ENCODE data around the gene CEP152. TPM values are rescaled to one million over a fixed set of nuclear protein-coding genes. Genes with fewer than 3 reads are reported as not detected.

CEP152 gene
- total RNA-seq, 1 donor from 2014 or later = 26.2 TPM

DNA sequence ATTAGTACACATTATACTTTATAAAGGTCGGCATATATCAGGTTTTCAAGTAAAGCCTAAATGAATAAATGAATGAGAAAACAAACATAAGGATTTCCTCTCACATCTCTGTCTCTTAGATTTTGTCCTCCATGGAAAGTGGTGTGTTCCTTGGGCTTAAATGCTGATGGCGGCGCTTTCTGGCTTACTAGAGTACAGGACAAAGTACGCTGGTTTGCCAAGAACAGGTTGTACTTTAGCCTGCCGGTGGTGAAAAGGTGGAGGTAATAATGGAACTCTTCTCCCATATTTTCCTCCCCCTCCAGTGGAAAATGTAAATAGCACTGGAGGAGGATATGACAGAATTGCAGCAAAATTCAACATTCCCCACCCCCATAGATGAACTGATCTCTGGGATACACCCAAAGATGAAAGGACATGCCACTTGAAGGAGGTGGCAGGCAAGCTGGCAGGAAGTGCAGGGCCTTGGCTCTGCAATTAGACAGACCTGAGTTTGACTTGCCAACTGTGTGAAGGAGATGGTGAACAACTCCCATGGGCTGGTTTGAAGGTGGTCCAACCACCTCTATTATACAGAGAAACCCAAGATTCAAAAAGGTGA is 29.3 kb downstream of the CEP152 start:
- Mint-ChIP-seq H3K9me3 (no peaks in the 10 kb centered on the region), H3K27me3 (ENCODE audit: low read depth) (no peaks in the 10 kb centered on the region), H3K27ac (no peak overlapping the region), H3K4me1 (ENCODE audit: low read depth) (no peaks in the 10 kb centered on the region), H3K36me3 (ENCODE audit: low read depth) (peaks cover 55% of the 10 kb centered on the region), H3K4me3 (ENCODE audit: low read depth) (no peak overlapping the region)
- intact Hi-C loops (cut with micrococcal nuclease) = no loop called here
- no peak for DNase-seq (ENCODE audit: low spot score)

DNA sequence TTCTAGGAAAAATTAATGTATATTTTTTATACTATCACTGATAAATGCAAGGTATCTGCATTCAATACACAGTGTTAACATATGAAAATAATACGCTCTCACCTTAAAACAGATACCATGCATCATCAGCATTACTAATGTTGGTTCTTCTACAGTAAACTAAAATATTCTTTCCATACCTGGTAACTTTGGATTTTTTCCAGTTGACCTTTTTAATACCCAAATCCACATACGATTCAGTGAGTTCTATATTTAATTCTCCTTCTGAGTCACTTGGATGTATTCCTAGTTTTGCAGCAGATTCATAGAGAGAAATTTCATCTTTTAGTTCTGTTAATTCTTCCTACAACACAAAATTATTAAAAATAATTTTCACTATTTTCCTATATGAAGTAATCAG is 29.9 kb downstream of the CEP152 start:
- no peak for DNase-seq (ENCODE audit: low spot score)
- no peaks in the 10 kb centered on the region for H3K27me3 Mint-ChIP-seq (ENCODE audit: low read depth)
- no peak overlapping the region for H3K27ac Mint-ChIP-seq
- no peaks in the 10 kb centered on the region for H3K4me1 Mint-ChIP-seq (ENCODE audit: low read depth)
- H3K9me3 Mint-ChIP-seq = no peaks in the 10 kb centered on the region
- intact Hi-C loops (cut with micrococcal nuclease) = no loop called here
- no peak overlapping the region for H3K4me3 Mint-ChIP-seq (ENCODE audit: low read depth)
- peaks cover 54% of the 10 kb centered on the region for H3K36me3 Mint-ChIP-seq (ENCODE audit: low read depth)

DNA sequence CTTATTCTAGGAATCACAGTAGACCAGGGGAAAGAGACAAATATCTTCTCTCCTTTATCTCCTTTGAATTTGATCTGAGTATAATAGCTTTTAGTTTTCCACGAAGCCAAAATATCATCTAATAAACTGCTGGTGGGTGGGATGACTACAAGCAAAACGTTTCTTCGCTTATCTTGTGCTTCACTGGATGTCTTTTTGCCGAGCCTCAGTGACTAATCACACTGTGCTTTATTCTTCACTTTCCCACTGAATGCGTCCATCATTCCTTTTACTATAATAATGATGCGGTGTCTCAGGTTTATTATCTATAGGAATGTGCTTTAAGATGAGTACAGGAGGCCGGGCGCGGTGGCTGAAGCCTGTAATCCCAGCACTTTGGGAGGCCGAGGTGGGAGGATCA is 32.5 kb downstream of the CEP152 start:
- Mint-ChIP-seq H3K27me3 (ENCODE audit: low read depth) (no peaks in the 10 kb centered on the region), H3K27ac (no peak overlapping the region), H3K36me3 (ENCODE audit: low read depth) (peaks cover 59% of the 10 kb centered on the region), H3K4me1 (ENCODE audit: low read depth) (peaks cover 8% of the 10 kb centered on the region), H3K4me3 (ENCODE audit: low read depth) (no peak overlapping the region), H3K9me3 (peaks cover 9% of the 10 kb centered on the region)
- intact Hi-C loops (cut with micrococcal nuclease) = no loop called here
- no peak for DNase-seq (ENCODE audit: low spot score)

DNA sequence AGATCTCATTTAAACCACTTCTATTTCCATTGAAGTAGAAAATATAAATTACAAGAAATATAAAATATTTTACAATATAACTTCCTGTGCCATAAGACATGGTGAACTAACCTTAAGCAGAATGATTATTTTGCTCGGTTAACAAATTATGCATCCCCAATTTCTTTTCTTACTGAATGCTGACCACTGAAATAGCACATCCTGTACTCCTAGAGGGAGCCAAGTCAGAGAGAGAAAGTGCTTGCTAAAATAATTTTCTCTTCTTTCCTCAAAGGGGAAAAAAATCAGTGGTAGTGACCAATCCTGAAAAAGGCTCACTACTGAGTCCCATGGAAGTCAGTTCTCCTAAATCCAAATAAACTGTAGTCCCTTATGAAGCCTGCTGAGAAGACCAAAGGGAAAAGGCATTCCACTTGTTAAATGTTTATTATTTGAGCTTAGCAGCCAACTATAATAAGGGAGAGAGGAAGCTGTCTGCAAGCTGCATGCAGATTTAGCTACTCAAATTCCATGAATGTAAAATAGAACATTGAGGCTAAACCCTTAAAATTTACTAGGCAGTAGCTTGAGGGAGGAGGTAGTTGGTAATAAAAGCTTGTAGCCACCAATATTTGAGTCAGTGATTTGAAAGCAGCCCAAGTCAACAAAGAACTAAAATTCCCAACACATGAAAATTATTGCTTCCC is 33.1 kb downstream of the CEP152 start:
- peaks cover 61% of the 10 kb centered on the region for H3K36me3 Mint-ChIP-seq (ENCODE audit: low read depth)
- no peak for DNase-seq (ENCODE audit: low spot score)

DNA sequence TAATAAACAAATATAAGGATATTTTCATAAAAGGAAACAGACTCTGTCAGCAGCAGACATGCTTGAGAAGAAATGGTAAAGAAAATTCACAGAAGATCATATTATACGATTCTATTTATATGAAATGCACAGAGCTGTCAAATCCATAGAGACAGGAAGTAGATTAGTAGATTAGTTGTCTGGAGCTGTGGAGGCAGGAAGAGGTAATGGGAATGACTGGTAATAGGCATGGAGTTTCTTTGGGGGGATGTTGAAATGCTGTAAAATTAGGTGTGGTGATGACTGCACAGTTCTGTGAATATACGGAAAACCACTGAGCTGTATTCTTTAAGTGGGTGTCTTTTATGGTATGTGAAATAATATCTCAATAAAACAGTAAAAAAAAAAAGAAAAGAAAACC is 35.3 kb downstream of the CEP152 start:
- peaks cover 13% of the 10 kb centered on the region for H3K4me1 Mint-ChIP-seq (ENCODE audit: low read depth)
- H3K9me3 Mint-ChIP-seq = peaks cover 9% of the 10 kb centered on the region
- no peaks in the 10 kb centered on the region for H3K27me3 Mint-ChIP-seq (ENCODE audit: low read depth)
- H3K36me3 Mint-ChIP-seq (ENCODE audit: low read depth) = peaks cover 52% of the 10 kb centered on the region
- no peak overlapping the region for H3K4me3 Mint-ChIP-seq (ENCODE audit: low read depth)
- intact Hi-C loops (cut with micrococcal nuclease) = no loop called here
- no peak overlapping the region for H3K27ac Mint-ChIP-seq
- DNase-seq (ENCODE audit: low spot score) = no peak

More for the DNA sequence above, 33.1 kb downstream of the CEP152 start:
- intact Hi-C loops (cut with micrococcal nuclease) = no loop called here
- Mint-ChIP-seq H3K27me3 (ENCODE audit: low read depth) (no peaks in the 10 kb centered on the region), H3K4me3 (ENCODE audit: low read depth) (no peak overlapping the region), H3K4me1 (ENCODE audit: low read depth) (peaks cover 8% of the 10 kb centered on the region), H3K27ac (no peak overlapping the region), H3K9me3 (peaks cover 9% of the 10 kb centered on the region)

DNA sequence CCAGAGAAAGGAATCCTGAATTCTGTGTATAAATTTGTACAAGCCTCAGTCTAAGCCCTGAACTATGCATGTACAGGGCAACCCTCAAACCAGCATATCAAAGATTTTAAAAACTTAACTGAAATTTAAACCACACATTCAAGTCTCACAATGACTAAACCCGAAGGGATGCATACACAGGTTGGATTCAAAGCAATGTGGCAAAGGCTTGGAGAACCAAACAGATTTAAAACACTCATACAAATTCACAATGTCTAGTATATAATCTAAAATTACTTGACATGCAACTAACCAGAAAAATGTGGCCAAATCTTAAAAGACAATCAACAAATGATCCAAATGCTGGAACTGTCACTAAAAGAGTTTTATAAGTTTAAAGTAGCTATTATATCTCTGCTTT is 36.4 kb downstream of the CEP152 start:
- intact Hi-C loops (cut with micrococcal nuclease) = no loop called here
- no peak overlapping the region for H3K27ac Mint-ChIP-seq
- H3K36me3 Mint-ChIP-seq (ENCODE audit: low read depth) = peaks cover 57% of the 10 kb centered on the region

DNA sequence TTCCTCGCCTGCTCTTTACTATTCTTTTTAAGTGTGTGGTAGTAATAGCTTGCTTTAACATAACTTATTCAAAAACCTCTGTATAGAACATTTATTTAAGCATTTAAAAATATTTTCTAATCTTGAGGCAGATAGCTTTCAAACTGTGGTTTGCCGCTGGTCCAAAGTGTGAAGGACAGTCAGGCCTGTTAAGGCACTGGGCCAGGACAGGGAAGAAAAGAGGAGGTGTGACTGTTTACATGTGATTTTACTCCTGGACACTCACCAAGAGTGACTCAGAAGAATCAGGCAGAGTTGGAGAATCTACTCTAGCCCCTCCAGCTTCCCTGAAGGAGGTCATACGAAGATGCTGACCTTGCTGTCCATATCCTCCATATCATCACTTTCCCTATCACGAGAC is 44.7 kb downstream of the CEP152 start:
- Mint-ChIP-seq H3K4me1 (ENCODE audit: low read depth) (peaks cover 15% of the 10 kb centered on the region), H3K4me3 (ENCODE audit: low read depth) (no peak overlapping the region), H3K36me3 (ENCODE audit: low read depth) (peaks cover 70% of the 10 kb centered on the region), H3K9me3 (no peaks in the 10 kb centered on the region), H3K27ac (no peak overlapping the region), H3K27me3 (ENCODE audit: low read depth) (no peaks in the 10 kb centered on the region)
- no peak for DNase-seq (ENCODE audit: low spot score)
- intact Hi-C loops (cut with micrococcal nuclease) = no loop called here

More for the DNA sequence above, 36.4 kb downstream of the CEP152 start:
- DNase-seq (ENCODE audit: low spot score) = no peak
- Mint-ChIP-seq H3K4me3 (ENCODE audit: low read depth) (no peak overlapping the region), H3K27me3 (ENCODE audit: low read depth) (no peaks in the 10 kb centered on the region), H3K9me3 (peaks cover 9% of the 10 kb centered on the region), H3K4me1 (ENCODE audit: low read depth) (peaks cover 20% of the 10 kb centered on the region)

DNA sequence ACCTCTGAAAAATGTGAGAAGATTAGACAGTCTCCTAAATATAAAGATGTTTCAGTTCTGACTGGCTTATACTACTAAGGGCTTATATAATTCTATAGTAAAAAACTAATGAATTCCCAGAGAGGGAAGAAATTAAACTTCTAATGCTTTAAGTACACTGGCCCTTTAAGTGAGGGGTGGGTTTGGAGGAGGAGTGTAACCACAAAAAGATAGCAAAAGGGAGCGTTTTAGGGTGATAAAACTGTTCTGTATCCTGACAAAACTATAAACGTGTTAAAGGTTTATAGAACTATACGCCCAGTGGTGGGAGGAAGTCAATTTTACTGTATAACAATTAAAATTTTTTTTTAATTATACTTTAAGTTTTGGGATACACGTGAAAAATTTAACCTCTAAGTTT is 45.8 kb downstream of the CEP152 start:
- DNase-seq (ENCODE audit: low spot score) = no peak
- Mint-ChIP-seq H3K27me3 (ENCODE audit: low read depth) (no peaks in the 10 kb centered on the region), H3K4me1 (ENCODE audit: low read depth) (peaks cover 5% of the 10 kb centered on the region), H3K36me3 (ENCODE audit: low read depth) (peaks cover 68% of the 10 kb centered on the region), H3K9me3 (no peaks in the 10 kb centered on the region), H3K4me3 (ENCODE audit: low read depth) (no peak overlapping the region), H3K27ac (no peak overlapping the region)
- intact Hi-C loops (cut with micrococcal nuclease) = no loop called here

DNA sequence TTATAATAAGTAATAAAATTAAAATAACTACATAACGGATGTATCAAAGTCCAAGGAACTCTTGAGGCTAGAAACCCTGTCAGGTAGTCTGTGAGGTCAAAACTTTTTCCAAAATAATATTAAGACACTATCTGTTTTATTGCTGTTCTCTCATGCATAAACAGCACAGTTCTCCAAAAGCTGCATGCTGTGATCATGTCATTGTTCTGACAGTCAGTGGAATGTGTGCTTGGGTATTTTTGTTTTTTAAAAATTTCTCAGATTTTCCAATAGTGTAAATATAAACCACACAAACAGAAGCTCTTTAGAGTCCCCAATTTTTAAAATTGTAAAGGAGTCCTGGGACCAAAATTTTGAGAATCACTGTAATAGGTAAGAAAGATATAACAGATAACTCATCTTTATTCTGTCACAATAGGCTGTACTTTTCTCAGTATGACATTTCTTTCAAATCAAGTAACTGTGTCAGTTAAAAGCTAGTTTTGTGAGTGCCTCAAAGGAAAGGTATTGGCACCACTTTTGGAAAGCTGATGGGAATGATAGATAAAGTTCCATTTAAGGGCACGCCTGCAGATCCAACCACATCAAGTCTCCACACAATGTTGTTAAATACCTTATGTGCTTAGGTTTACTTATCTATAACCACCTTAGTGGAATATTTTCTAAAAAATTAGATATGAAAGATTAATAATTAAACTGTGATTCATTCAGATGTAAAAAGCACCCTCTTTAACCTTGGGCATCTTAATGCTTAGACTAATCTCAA is 49.3 kb downstream of the CEP152 start:
- no peaks in the 10 kb centered on the region for H3K4me1 Mint-ChIP-seq (ENCODE audit: low read depth)
- no peak overlapping the region for H3K27ac Mint-ChIP-seq
- H3K4me3 Mint-ChIP-seq (ENCODE audit: low read depth) = no peak overlapping the region
- H3K36me3 Mint-ChIP-seq (ENCODE audit: low read depth) = peaks cover 55% of the 10 kb centered on the region
- no peaks in the 10 kb centered on the region for H3K27me3 Mint-ChIP-seq (ENCODE audit: low read depth)
- intact Hi-C loops (cut with micrococcal nuclease) = no loop called here
- no peaks in the 10 kb centered on the region for H3K9me3 Mint-ChIP-seq
- DNase-seq (ENCODE audit: low spot score) = no peak

DNA sequence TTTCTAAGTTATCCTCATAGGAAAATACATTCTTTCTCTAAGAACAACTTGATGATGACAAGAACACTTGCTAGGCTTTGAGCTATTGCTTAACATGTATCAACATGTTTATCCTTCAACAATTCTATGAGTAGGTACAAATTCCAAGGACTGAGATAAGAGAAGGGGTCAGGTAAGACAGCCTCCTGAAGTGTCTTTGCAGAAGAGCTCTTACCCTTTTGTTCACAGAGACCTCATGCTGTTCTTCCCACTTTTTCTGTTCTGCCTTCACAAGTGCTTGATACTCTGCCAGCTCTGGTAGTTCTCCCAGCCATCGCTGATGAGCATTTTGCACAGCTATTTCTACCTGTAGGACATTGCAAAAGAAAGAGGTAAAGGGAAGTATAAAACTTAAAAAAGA is 50.9 kb downstream of the CEP152 start:
- no peaks in the 10 kb centered on the region for H3K9me3 Mint-ChIP-seq
- DNase-seq (ENCODE audit: low spot score) = no peak
- H3K4me1 Mint-ChIP-seq (ENCODE audit: low read depth) = no peaks in the 10 kb centered on the region
- no peak overlapping the region for H3K4me3 Mint-ChIP-seq (ENCODE audit: low read depth)
- intact Hi-C loops (cut with micrococcal nuclease) = no loop called here
- H3K36me3 Mint-ChIP-seq (ENCODE audit: low read depth) = peaks cover 54% of the 10 kb centered on the region
- no peaks in the 10 kb centered on the region for H3K27me3 Mint-ChIP-seq (ENCODE audit: low read depth)
- H3K27ac Mint-ChIP-seq = no peak overlapping the region

DNA sequence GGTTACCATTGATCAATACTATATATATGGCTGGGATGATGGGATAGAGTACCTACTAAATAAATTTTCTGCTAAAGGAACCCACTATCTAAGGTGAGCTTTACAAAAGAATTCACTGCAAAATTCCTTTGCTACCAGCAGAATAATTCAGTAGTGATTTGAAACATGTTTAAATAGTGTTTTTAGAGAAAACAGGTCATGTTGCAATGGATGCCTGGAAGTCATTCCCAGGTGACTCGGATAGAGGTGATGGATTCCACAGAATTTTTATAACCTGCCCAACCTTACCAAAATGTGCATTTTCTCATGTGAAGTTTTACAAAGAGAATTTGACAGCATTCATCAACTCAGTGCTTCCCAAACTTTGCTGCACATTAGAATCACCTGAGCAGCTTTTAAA is 53.2 kb downstream of the CEP152 start:
- Mint-ChIP-seq H3K36me3 (ENCODE audit: low read depth) (peaks cover 55% of the 10 kb centered on the region), H3K4me1 (ENCODE audit: low read depth) (no peaks in the 10 kb centered on the region), H3K27ac (no peak overlapping the region), H3K9me3 (no peaks in the 10 kb centered on the region), H3K27me3 (ENCODE audit: low read depth) (no peaks in the 10 kb centered on the region), H3K4me3 (ENCODE audit: low read depth) (no peak overlapping the region)
- no peak for DNase-seq (ENCODE audit: low spot score)
- intact Hi-C loops (cut with micrococcal nuclease) = no loop called here

DNA sequence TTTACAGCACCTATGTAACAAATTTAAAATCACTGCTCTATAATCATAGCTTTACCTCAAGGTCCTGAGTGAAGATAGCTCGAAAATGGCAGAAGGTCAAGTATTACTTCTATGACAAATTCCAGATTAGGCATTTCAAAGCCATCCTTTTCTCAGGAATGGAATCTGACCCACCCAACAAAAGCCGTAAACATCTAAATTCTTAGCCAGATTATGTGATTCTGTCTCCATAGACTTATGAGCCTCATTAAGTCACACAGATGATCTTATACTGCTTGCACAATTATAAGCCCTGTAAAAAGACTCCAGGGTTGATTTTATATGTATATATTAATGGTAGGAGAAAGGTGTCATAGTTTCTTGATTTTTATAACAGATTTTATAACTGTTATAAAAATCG is 56.9 kb downstream of the CEP152 start:
- Mint-ChIP-seq H3K4me3 (ENCODE audit: low read depth) (no peak overlapping the region), H3K36me3 (ENCODE audit: low read depth) (peaks cover 53% of the 10 kb centered on the region), H3K27ac (no peak overlapping the region), H3K9me3 (no peaks in the 10 kb centered on the region), H3K27me3 (ENCODE audit: low read depth) (no peaks in the 10 kb centered on the region), H3K4me1 (ENCODE audit: low read depth) (no peaks in the 10 kb centered on the region)
- no peak for DNase-seq (ENCODE audit: low spot score)
- intact Hi-C loops (cut with micrococcal nuclease) = no loop called here

DNA sequence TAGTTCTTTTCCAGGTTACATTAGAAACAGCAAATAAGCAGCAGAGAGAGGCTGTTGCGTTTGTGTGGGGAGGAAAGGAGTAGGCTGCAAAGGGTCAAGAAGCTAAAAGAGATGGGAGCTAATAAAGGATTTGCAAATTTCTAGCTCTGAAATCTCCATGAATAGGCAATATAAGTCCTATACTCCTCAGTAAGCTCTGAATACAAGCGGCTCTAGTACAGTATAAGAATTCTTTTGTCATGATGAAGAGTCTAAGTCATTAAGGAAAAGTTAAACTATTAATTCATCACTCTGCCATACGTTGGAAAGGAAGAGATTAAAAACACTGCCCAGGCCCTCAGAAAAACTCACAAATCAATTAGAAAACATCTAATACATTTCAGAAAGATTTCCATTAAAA is 59.3 kb downstream of the CEP152 start:
- H3K27ac Mint-ChIP-seq = no peak overlapping the region
- intact Hi-C loops (cut with micrococcal nuclease) = no loop called here
- H3K4me1 Mint-ChIP-seq (ENCODE audit: low read depth) = no peaks in the 10 kb centered on the region
- H3K9me3 Mint-ChIP-seq = no peaks in the 10 kb centered on the region
- DNase-seq (ENCODE audit: low spot score) = no peak
- peaks cover 63% of the 10 kb centered on the region for H3K36me3 Mint-ChIP-seq (ENCODE audit: low read depth)
- no peaks in the 10 kb centered on the region for H3K27me3 Mint-ChIP-seq (ENCODE audit: low read depth)
- no peak overlapping the region for H3K4me3 Mint-ChIP-seq (ENCODE audit: low read depth)

Data from activated T-helper 2 cell treated with anti-CD3 and anti-CD28 coated beads, Interferon-gamma antibody, Interleukin-2, Interleukin-4, amounts not matched to agents 10 μg/mL and 5 μg/mL and 100 μg/mL, durations not matched to agents 14 hours and 24 hours and 36 hours (primary cell).